Activated CD4-positive, alpha-beta T cell treated with anti-CD3 and anti-CD28 coated beads, Interleukin-2, amount 50 U/mL, for 1 hour (primary cell): Measurements from ENCODE around the gene STK32B.
"Not testable (repeated sequence)": the region's sequence is repeated elsewhere in the genome, so short reads cannot be mapped to it uniquely, and the experiment has no call there.

Source experiments
- DNase-seq: peaks from one replicate; pipeline ENCODE4 v3.0.0-alpha.2; 2020

The STK32B gene

DNA sequence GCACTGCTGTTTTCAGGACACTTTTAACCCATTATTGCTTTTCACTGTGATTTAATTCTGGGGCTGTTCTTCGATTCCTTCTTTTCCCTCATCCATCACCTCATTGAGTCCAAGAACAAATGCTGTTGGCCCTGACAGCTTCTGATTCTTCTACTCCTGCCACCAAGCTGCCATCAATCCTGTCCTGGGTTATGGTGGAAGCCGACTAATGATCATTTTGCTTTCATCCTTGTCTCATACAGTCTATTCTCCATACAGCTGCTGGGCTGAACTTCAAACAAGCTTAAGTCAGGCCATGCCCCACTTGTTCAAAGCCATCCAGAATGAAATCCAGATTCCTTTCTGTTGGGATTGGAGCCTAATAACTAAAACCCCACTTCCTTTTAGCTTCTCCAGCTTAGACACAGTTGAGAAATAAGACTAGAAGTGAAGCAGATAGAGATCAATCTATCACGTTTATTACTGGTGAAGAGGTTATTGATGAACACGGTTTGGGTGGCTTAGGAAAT is 161.9 kb downstream of the STK32B start:
- no peak for DNase-seq

DNA sequence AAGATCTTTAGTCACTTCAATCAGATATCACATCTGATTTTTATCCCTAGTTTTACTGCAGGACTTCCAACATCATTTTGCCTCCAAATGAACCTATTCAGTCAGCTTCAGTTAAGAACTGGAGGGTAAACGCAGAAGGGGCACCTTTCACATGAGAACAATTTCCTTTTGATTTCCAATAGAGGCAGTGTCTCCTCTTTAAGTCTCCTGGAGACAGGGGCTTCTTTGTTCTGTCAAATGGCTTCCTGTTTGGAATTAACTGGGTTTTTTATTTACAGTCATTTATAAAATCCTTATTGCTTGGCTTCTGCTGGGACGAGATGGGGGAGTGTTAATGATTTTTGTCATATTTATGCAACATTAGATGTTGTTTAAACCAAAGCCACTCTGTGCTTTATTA is 164.0 kb downstream of the STK32B start:
- no peak for DNase-seq

DNA sequence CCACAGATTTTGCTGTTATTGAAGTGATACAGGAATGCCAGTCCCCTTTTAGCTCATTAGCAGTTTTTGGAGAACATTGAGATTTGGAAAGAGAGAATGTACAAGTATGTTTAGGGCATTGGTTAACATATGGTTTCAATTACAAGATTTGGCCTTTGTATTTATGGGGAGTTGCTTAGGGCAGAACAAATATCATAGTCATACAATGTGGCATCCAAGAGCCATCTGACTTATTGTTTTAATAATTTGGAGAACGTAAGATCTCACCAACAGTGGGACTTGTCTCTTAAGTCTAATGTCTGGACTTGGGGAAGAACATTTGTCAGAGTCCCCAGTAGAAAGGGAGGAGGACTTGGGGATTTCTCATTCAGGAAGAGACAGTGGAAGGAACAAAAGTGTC is 166.1 kb downstream of the STK32B start:
- no peak for DNase-seq

DNA sequence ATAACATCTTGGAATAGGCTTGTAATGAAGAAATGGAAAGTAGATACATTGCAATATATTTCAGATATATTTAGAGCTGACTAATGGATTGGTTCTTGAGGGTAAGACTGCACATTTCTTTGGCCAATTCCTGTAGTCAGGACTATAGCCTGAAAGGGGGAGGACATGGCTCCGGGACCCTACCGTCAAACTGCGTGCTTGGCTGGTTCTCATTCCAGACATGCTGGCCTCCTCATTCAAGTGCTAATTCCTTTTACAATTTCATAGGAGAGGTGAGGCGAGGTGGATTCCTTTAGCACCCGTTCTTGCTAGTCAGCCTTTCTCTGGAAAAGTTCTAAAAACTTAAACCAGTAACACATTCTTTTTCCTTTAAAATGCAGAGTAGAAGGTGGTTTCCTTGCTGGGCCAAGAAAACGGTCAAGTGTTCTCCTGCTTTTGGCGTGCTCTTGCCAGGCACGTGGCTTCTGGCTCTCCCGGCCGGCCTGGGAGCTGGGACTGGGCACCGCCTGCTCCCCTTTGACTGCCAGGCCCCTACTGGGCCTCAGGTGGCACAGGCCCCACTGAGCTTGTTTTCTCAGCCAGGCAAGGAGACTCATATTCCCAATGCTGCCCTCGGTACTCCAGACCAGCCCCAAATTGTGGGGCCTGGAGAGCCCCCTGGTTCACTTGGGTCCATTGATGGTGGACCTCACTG is 167.2 kb downstream of the STK32B start:
- no peak for DNase-seq

DNA sequence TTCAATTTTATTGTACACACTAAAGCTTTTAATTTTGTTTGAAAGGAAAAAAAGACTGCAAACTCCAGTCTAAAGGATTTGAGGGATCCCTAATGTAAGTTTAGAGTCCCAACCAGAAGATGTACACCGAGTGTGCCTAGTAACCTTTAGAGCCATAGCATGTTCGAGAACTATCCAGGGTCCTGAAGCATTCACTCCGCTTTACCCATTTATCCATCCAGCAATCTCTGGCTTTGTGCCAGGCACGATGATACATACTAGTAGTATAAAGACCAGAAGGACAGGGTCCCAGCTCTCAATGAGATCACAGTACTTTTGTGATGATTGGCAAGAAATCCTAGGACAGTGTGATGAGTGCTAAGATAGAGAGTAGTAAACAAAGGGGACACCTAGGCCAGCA is 168.7 kb downstream of the STK32B start:
- no peak for DNase-seq

DNA sequence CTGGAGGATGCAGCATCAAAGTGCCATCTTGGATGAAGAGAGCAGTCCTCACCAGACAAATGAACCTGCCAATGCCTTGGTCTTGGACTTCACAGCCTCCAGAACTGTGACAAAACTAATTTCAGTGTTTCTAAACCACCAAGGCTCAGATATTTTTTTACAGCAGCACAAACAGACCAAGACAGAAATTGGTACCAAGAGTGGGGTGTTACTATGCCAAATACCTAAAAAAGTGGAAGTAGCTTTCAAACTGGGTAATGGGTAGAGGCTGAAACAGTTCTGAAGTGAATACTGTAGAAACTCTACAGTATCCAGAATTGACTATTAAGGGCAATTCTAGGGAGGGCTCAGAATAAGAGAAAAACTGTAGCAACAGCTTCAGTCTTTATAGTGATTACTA is 170.8 kb downstream of the STK32B start:
- no peak for DNase-seq

DNA sequence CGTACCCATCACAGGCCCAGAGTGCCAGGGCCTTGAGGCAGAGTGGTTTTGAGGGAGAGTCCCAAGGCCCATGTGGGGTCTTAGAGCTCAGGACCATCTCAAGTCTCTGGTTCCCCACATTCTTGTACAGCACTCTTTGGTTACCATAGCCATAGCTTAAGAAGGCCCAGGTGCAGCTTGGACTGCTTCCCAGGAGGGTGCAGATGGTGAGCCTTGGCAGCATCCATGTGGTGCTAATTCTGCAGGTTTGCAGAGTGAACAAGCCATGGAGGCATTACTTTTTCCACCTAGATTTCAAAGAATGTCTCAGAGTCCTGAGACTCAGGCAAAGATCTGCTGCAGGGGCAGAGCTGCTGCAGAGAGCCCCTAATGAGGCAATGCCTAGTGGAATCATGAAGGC is 171.7 kb downstream of the STK32B start:
- DNase-seq, result no peak

DNA sequence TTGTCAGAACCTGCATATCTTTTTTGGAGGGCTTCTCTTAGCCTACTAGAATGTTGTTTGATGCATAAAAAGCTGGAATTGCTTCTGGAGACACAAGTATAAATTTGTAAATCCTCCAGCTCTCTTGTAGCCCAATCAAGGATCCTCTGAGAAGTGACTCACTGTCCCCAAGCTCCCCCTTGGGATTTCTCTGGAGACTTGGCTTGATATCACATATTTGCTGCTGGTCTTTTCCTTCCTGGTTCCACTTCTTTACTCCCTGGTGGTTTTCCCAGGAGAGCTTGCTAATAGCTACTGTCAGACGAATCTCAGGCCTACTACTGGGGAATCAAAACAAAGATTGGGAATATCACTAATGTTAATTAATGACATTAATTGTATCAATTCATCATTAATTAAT is 173.1 kb downstream of the STK32B start:
- DNase-seq, result no peak

DNA sequence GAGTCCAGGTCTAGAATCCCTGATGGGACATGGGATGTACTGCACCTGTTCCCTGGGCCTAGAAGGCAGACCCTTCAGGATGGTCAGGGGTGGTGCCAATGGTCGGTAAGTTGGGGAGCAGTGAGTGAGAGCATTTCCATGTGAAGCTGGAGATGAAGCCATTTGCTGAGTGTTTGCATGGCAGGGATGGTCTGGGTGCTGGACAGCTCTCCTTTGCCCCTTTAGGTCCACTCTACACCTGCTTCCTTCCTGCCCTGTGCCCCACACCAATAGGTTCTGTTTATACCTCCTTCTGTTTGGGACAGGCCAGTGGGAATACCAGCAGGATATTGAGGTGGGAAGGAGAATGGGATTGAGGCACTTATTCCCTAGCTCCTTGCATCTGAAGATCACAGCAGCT is 181.3 kb downstream of the STK32B start:
- no peak for DNase-seq

DNA sequence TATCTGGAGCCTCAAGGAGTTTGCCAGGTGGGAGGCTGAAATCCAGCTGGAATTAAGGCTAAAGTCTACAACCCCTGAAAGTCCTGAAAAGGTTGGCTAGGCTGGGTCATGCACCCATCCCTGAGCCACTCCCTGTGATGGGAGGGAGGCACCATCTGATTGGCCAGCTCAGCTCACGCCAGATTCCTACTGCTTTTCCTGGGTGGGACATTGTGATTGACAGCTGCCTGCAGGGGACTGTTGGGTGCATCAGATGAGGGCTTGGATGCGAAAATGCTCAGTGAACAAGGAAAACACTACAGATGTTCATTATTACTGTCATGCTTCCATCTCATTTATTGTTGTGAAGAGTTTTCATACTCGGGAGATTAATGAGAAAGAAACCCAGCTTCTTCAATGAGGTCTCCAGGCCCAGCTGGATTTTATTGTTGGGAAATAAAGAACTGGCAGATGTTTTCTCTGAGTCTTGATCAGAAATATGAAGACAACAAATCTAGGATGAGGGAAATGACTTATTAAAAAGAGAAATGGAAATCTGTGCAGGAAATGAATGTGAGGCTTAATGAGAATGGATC is 185.9 kb downstream of the STK32B start:
- DNase-seq, result no peak

DNA sequence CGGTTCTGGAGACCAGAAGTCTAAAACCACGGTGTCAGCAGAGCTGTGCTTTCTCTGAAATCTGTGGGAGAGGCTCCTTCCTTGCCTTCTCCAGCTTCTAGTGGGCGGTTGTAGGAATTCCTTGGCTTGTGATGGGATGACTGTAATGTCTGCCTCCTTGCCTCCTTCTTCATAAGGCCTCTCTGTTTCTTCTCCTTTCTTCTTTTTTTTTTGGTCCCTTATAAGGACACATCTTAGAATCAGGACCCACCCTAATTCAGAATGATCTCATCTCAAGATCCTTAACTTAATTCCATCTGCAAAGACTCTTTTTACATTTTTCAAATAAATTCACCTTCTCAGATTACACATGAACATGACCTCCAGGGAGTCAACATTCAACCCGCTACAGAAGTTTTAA is 186.9 kb downstream of the STK32B start:
- no peak for DNase-seq

DNA sequence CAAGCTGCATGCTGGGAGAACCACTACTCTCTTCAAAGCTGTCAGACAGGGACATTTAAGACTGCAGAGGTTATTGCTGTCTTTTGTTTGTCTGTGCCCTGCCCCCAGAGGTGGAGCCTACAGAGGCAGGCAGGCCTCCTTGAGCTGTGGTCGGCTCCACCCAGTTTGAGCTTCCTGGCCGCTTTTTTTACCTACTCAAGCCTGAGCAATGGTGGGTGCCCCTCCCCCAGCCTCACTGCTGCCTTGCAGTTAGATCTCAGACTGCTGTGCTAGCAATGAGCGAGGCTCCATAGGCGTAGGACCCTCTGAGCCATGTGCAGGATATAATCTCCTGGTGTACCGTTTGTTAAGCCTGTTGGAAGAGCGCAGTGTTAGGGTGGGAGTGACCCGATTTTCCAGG is 195.8 kb downstream of the STK32B start:
- DNase-seq, result not testable (repeated sequence)

DNA sequence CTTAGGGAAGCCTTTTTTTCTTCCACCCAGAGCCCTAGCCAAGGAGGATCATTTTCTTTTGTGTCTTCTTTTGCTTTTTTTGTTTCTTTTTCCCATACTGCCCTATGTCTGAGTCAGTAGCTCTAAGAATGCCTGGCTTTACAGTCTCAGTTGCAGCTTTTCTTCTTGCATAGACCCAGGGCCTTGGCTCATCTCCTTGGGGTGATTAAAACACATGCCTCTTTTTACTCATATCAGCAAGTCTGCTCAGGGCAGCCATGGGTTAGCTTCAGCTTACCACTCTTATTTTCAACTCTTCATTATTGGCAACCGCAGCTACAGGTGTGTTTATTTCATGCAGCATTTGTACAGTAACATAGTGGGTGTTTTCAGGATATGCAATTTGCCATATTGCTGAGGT is 196.5 kb downstream of the STK32B start:
- no peak for DNase-seq

DNA sequence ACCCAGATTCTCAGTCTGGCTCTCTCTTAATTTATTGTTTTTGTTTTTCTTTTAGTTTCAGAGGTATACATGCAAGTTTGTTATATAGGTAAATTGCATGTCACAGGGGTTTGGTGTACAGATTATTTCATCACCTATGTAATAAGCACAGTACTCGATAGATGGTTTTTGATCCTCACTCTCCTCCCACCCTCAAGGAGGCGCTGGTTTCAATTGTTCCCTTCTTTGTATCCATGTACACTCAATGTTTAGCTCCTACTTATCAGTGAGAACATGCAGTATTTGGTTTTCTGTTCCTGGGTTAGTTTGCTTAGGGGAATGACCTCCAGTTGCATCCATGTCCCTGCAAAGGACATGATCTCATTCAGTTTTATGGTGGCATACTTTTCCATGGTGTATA is 198.4 kb downstream of the STK32B start:
- DNase-seq, result no peak

DNA sequence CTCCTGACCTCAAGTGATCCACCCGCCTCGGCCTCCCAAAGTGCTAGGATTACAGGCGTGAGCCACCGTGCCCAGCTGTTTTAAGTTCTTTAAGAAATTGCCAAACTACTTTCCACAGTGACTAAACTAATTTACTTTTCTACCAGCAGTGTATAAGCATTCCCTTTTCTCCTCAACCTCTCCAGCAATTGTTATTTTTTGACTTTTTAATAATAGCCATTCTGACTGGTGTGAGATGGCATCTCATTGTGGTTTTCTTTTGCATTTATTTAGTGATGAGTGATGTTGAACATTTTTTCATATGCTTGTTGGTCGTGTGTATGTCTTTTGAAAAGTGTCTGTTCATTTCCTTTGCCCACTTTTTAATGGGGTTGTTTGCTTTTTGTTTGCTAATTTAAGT is 199.3 kb downstream of the STK32B start:
- DNase-seq, result not testable (repeated sequence)

DNA sequence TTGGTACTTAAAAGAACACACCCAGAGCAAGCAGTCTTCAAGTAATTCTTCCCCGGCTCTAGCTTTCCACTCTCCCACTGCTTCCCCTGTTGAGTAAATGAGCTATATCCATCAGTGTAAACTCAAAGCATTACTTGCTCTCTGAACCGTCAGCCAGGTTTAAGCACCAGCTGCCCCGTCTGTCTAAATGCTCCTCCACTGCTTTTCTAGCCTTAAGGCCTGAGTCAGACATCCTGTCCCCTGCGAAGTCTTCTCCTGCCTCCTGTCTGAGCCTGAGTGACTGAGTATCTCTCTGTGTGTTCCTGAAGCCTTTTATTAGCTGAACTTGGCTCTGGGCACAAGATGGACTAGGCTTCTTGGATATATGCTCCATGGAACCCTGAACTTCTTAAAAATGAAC is 205.1 kb downstream of the STK32B start:
- no peak for DNase-seq

DNA sequence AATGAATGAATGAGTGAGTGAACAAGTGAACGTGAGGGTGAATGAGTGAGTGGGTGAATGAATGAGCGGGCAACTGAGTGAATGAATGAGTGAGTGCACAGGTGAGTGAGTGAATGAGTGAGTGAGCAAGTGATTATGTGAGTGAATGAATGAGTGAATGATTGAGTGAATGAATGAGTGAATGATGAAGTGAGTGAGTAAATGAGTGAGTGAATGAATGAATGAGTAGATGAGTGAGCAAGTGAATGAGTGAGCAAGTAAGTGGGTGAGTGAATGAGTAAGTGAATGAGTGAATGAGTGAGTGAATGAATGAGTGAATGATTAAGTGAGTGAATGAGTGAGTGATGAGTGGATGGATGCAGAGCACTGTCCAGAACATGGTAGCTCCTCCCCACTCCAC is 205.8 kb downstream of the STK32B start:
- no peak for DNase-seq

DNA sequence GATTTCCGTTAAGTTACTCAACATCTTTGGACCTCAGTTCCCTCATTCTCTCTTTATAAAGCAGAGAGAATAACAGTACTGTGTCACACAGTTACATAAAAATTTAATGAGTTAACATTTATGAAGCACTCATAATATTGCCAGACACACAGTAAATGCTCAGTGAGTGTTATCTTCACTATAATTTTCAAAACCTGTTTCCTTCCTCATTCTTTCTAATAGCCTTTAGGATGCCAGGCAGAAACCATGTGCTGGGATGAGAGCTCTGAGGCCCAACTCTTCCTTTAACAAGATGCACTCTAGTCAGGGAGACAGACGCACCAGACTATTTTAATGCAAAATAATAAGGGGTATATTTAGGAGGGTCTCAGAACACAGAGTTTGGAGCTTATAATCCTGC is 208.2 kb downstream of the STK32B start:
- DNase-seq, result no peak

DNA sequence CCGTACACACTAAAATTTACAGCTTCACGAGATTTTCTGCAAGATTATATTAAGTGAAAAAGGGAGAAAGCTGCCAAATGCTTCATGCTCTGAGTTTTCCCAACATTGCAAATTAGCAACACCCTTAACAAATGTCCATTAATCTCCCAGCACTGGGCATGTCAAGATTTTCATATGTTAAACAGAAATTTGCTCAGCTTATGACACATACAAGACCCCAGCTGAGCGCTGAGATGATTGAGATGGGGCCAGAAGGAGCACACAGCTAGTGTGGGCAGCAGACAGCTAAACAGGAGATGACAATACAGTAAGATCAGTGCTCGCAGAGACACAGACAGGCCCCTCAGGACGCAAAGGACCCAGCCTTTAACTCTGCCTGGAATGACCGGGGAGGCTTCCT is 208.8 kb downstream of the STK32B start:
- DNase-seq, result no peak

DNA sequence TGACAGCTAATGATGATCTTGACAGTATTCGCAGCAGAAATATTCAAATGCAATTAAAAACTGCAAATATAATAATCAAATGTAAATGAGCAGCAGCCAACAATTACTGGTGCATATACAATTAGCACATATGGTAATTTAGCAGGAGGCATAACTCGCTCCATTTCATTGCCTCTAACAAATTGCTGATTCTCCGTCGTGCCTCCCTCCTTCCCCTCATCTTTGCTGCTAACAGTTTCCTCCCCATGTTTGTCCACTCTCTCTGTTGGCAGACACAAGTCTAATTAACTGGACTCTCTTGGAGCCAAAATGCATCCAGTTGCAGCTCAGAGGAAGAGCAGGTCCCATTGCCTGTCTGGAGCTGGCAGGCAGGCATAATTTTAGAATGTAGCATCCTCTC is 210.6 kb downstream of the STK32B start:
- DNase-seq, result no peak

DNA sequence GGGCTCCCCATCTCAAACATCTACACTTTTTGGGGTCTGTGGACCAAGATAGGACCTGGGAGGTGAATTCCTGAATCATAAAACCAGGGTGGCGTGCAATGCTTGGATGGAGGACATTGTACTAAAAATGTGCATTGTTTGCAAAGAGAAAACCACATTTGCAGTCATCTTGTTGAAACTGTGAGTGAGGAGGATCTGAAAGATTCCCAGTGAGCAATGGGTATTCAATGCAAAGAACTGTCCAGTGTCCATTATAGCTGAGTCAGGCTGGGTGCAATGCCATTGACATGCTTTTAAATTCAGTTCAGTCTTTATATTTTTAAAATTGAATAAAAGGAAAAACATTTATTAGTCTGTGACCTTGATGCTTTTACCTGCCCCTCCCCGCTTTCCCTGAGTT is 215.7 kb downstream of the STK32B start:
- DNase-seq, result no peak

DNA sequence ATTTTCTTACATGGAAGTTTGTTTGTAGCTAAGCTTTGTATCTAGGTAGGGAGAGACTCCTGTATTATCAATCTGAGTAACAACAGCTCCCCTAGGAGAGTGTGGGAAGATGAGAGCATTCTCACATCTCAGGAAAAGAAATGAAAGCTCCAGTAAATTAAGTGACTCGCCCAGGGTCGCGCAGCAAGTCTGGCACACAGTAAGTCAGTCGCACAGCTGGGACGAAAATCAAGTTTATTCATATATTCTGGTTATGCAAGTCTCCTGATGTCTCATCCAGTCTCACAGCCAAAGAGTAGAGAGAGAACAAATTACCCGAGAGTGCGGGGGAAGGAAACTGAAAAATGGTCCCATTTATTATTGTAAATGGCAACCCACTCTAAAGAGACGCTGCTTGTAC is 216.1 kb downstream of the STK32B start:
- DNase-seq, result no peak

DNA sequence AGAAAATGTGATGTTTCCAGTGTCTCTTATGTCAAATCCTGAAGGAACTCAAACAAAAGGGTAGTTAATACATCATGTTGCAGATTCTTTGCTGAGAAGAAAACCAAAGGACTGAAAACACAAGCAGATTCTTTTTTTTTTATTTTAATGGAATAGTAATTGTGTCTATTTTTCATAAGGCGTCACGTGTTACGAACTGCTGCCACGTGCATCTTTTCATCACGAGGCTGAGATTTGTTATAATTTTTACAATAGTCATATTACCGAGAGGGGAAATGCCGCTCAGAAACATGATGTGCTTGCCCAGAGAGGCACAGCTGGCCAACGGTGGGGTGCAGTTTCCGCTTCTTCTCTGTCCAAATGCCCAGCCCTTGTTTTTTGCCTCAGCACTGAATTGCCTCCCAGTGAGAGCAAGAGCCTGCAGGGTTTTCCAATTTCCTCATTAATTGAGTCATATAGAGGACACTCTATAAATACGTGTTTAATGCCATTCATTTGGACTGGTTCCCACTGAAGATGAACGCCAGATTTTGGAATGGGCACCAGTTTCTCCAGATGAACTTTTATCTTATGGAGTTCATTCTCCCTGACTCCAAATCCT is 225.3 kb downstream of the STK32B start:
- no peak for DNase-seq

DNA sequence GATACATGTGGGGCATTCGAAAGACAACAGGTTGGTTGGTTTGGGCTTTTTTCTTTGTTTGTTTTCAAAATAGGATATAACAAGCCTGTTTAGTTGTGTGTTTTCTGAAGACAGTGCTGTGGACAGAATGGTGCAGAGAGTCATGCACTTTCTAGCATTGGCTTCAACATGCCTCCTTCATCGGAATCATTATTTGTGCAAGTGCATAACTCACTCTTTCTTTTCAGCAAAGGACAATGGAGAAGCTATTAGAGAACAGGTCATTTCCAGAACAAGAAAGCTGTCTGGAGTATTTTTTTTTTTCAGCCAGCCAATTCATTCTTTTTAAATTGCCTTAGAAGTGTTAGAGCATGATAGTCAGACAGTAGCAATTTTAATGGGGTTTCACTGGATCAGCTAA is 225.8 kb downstream of the STK32B start:
- DNase-seq, result no peak

DNA sequence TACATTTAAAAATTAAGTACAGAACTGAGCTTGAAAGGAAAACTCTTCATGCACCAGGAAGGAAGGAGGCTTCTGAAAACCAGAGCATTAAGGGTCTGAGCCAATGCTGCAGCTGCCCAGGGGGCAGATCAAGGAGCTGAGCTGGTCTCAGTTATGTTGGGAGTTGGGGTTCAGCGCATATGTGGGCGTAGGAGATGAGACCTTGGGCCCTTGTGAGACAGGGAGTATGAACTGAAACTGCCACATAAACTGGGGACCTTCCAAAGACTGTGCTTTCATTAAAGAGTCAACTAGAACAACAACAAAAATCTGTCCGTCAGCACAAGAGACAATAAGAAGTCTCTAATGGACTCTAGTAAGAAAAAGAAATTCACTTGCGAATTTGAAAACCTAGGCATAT is 226.9 kb downstream of the STK32B start:
- DNase-seq, result no peak
